Bronchial epithelial cell (primary cell): ENCODE results near the gene KDF1. TPM values are rescaled to one million over a fixed set of nuclear protein-coding genes. Genes with fewer than 3 reads are reported as not detected.

Experiments
- DNase-seq: peaks from one replicate; pipeline ENCODE4 v3.0.0-alpha.2; 2010; ENCODE audit warnings: low read depth
- FAIRE-seq: peaks from 2 replicates; lab custom pipeline; 2011; peaks lifted over from hg19 to GRCh38; lab: Jason Lieb, UNC
- H3K27me3 ChIP-seq: 2 replicates; pipeline ENCODE4 v1.5.1; 2011; ENCODE audit warnings: low read length; ENCODE audit not compliant: control insufficient read depth, insufficient read depth
- H3K36me3 ChIP-seq: 2 replicates; pipeline ENCODE4 v1.5.1; 2011; ENCODE audit warnings: low read length; ENCODE audit not compliant: control insufficient read depth, insufficient read depth
- H3K4me3 ChIP-seq: 2 replicates; pipeline ENCODE4 v1.5.1; 2011; ENCODE audit warnings: mild to moderate bottlenecking, low read depth, low read length, control low read depth
- CTCF ChIP-seq: IDR thresholded peaks from 2 replicates; pipeline ENCODE4 v1.5.1; 2011; ENCODE audit warnings: mild to moderate bottlenecking, moderate library complexity, low read length, control low read depth, inconsistent platforms; ENCODE audit not compliant: insufficient read depth, severe bottlenecking
- total RNA-seq: library from RNA; depleted of rRNA; stranded (reverse); fragments of >200 nt; gene quantifications from 2 replicates; pipeline ENCODE4 v1.2.1, GENCODE V29; 2014

Gene KDF1
- total RNA-seq, 1 donor from 2014 or later = 13.2 TPM

DNA sequence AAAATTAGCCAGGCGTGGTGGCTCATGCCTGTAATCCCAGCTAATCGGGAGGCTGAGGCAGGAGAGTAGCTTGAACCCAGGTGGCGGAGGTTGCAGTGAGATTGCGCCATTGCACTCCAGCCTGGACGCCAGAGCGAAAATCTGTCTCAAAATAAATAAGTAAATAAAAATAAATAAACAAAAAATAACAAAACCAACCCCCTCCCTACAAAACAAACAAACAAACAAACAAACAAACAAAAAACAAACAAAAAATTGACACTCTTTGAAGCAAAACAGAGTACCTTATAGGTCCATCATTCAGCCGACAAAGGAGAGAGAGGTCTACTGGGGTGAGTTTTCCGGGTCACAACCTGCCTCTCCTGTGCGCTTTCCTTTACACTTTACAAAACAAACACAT lies 5.4 kb upstream of the KDF1 start:
- Histone ChIP-seq H3K4me3 (no peak overlapping the region), H3K27me3 (no peaks in the 10 kb centered on the region), H3K36me3 (no peaks in the 10 kb centered on the region)
- TF ChIP-seq CTCF = no peak
- DNase-seq (no peak), FAIRE-seq (no peak)

DNA sequence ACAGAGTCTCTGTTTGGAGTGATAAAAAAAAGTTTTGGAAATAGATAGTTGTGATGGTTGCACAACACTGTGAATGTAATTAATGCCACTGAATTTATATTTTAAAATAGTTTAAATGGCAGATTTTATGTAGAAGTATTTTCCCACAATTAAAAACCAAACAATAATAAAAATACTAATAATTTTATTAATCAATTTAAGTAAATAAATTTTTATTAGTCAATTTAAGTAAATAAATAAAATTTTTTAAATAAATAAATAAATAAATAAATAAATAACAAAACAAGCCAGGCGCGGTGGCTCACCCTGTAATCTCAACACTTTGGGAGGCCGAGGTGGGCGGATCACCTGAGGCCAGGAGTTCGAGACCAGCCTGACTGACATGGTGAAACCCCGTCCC lies 4.9 kb upstream of the KDF1 start:
- Histone ChIP-seq H3K27me3 (no peaks in the 10 kb centered on the region), H3K36me3 (no peaks in the 10 kb centered on the region), H3K4me3 (no peak overlapping the region)
- DNase-seq (no peak), FAIRE-seq (no peak)
- TF ChIP-seq CTCF = no peak

DNA sequence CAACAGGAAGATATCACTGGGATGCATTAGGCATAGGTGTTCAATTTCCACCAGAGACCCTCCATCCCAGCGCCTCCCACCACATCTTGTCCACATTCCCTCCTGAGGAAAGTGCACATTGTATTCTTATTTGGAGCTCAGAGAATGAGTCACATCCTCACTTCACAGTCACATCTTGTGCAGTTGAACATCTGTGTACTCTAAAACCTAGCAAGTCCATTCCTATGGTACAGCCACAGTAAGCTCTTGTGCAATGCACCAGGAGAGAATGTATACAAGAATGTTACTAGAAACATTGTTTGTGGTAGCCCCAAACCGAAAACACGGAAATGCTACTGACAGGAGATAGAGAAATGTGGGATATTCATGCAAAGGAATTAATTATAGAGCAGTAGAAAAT lies 1.6 kb upstream of the KDF1 start:
- FAIRE-seq (no peak), DNase-seq (peak; percentile 94)
- Histone ChIP-seq H3K27me3 (no peaks in the 10 kb centered on the region), H3K36me3 (no peaks in the 10 kb centered on the region), H3K4me3 (no peak overlapping the region)
- TF ChIP-seq CTCF = no peak

DNA sequence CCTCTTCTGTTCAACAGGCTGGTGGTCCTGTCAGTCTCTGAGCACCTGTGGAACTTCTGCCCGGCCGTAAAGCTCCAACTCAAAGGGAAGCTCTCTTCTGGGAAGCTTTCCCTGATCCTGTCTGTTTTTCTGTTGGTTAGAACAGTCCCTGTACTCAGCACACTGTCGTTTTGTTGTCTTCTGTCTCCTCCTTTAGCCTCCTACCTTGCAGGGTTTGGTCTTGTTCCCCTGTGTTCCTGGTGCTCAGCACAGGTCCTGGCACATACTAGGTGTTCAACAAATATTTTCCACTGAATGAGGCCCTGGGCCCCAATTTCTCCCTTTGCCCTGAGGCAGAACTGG lies 328 bp upstream of the KDF1 start:
- TF ChIP-seq CTCF = no peak
- Histone ChIP-seq H3K4me3 (peak overlapping the region; percentile 97), H3K27me3 (no peaks in the 10 kb centered on the region), H3K36me3 (no peaks in the 10 kb centered on the region)
- DNase-seq = no peak
- FAIRE-seq = no peak

- Histone ChIP-seq H3K4me3 (peak overlapping the region; percentile 97), H3K27me3 (no peaks in the 10 kb centered on the region), H3K36me3 (no peaks in the 10 kb centered on the region)
- FAIRE-seq = no peak
- DNase-seq = no peak
- TF ChIP-seq CTCF = no peak
These were observed 998 bp downstream of the KDF1 start for GRCh38 chr1:26959270-26959669.

- no peak for TF ChIP-seq CTCF
- FAIRE-seq (no peak), DNase-seq (no peak)
- Histone ChIP-seq H3K4me3 (no peak overlapping the region), H3K36me3 (peaks cover 1% of the 10 kb centered on the region), H3K27me3 (no peaks in the 10 kb centered on the region)
These were observed 3.0 kb downstream of the KDF1 start for GRCh38 chr1:26957306-26957705.
